HUDEP-2 (cell line): ENCODE measurements around the gene TOM1L2.

Source experiments
- DNase-seq, 76 experiments: peaks; one replicate each; lab custom pipeline; 2025; ENCODE audit not compliant: unreplicated experiment in 76 of 76; lab: John Stamatoyannopoulos, UW

Gene TOM1L2

DNA sequence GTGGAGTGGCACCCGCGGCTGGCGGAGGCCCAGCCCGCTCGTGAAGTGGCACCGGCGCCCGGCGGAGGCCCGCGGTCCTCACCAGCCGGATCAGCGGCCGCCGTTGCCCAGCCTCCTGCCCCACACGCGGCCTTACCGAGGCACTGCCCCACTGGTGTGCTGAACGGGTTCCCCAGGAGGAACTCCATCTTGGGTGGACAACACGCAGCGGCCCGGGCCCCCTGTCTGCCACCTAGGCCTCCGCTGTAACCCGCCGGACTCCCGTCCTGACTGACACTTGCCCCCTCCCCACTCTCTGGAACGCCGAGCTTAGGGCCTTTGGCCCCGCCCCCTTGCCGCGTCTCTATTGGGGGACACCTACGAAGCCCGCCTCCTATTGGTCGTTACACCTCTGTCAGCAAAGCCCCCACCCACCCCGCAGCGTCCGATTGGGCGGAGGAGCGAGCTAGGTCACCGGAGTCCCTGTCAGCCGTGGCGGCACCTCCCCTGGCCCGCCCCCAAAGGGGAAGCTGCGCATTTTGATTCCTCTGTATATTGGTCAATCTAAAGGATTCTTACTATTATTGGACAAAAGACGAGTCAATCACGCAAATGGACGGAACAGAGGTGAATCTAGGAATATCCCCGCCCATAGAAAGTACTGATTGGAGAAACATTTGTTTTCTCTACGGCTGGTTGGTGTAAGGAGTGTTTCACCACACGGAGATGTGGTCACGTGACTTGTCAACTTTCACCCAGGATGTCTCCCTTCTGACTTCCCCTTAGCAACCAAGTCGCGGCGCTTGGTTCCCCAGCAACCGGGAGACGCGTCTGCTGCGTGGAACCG lies at the start of gene TOM1L2, which contains the start of gene DRC3:
TSS of gene TOM1L2 (minus strand) at position 275 of the 826 bp plus-strand sequence. CDS start at position 188, 87 bp downstream.
TSS of gene DRC3 (plus strand) at position 737 of the 826 bp plus-strand sequence. CDS start 4,737 bp downstream, outside the sequence.
- DNase-seq = peak in 75 of 76 experiments; percentile 62 to 100 (median 99)

DNA sequence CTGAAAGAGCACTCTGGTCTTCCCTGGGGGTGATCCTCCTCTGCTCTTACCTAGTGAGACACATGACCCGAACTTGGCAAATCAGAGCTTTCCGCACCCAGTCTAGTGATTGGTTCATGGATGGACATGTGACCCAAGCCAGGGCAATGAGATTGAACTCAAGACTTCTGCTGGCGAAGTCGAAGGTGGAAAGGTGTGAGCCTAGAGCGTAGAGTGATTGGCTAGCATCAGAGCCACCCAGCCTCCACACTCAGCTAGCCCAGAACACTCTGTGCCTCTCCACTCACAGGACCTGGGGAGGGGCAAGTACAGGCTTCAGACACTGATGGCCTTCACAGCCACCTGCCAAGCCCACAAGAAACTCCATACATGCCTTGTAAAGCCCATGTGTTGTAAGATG lies 49.2 kb upstream of the TOM1L2 start:
- no peak for DNase-seq

- no peak for DNase-seq
Observed at GRCh38 chr17:18020971-18021370, 48.8 kb upstream of the TOM1L2 start.

- DNase-seq = no peak
Observed at GRCh38 chr17:18019838-18020154, 47.6 kb upstream of the TOM1L2 start.

GRCh38 chr17:18018411-18018921 lies 46.3 kb upstream of the TOM1L2 start:
- no peak for DNase-seq

GRCh38 chr17:18017958-18018357 lies 45.8 kb upstream of the TOM1L2 start:
- peak in 1 of 76 experiments; percentile 18 for DNase-seq

- no peak for DNase-seq
Observed at GRCh38 chr17:18016426-18016825, 44.2 kb upstream of the TOM1L2 start.

DNA sequence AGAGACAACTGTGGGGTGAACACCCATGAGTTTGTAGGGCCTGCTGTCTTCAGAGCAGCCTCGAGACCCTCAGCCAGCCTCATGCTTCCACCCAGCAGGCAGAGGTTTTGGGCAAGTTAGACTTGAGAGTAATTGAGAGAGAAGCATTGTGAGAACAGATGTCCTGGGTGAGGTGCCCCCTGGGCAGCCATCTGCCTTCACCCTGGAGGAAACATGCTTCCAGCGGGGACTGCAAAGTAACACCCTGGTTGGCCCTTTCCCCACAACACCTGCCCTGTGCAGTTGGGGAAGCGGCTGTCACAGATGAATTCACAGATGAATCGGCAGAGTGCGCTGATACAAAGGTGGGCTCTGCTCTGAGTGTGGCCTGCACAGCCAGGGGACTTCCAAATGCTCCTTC lies 43.4 kb upstream of the TOM1L2 start:
- DNase-seq = no peak

GRCh38 chr17:18014006-18014405 lies 41.8 kb upstream of the TOM1L2 start:
- no peak for DNase-seq

DNA sequence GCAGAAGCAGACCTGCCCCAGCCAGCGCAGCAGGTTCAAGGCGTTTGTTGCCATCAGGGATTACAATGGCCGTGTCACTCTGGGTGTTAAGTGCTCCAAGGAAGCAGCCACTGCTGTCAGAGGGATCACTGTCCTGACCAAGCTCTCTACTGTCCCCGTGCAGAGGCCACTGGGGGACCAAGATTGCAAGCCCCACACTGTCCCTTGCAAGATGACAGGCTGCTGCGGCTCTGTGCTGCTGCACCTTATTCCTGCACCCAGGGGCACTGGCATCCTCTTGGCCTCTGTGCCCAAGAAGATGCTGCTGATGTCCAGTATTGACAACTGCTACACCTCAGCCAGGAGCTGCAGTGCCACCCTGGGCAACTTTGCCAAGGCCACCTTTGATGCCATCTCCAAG lies 39.1 kb upstream of the TOM1L2 start:
- no peak for DNase-seq

DNA sequence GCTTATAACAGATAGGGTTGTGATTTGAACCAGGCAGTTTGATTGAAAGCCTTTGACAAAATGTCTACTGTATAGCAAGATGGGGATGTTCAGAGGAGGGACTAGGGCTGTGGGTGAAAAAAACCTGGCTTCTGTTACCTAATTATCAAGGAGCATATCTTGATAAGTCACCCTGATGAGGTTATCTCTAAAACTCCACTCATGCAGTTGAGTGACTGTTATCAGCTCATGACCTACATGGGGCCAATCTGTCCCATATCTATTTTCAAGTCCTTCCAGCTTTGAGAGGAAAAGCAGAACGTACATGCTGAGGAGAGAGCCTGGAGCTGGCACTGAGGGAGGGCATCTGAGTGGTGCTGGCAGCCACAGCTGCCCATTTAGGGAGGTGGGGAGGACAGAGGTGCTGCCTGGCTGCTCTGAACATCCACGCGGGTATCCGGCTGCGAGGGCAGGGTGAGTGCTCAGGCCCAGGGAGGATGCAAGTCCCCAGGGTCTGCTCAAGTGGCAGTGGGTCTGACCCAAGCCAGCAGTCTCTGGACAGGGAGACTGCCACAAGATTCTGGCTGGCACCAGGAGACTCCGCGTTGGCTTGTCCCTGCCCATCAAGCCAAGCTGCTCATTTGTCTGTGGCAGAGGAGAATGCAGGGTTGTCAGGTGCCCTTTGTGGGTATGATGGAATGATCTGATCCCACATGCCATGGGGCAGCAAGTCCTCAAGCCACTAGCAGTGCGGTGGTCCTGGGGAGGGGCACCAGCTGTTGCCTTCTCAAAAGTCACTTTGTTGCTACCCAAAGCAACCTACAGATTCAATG lies 37.6 kb upstream of the TOM1L2 start:
- DNase-seq = peak in 4 of 76 experiments; percentile 10 to 22 (median 16)

GRCh38 chr17:18008496-18009268 lies 36.5 kb upstream of the TOM1L2 start:
- DNase-seq = no peak

DNA sequence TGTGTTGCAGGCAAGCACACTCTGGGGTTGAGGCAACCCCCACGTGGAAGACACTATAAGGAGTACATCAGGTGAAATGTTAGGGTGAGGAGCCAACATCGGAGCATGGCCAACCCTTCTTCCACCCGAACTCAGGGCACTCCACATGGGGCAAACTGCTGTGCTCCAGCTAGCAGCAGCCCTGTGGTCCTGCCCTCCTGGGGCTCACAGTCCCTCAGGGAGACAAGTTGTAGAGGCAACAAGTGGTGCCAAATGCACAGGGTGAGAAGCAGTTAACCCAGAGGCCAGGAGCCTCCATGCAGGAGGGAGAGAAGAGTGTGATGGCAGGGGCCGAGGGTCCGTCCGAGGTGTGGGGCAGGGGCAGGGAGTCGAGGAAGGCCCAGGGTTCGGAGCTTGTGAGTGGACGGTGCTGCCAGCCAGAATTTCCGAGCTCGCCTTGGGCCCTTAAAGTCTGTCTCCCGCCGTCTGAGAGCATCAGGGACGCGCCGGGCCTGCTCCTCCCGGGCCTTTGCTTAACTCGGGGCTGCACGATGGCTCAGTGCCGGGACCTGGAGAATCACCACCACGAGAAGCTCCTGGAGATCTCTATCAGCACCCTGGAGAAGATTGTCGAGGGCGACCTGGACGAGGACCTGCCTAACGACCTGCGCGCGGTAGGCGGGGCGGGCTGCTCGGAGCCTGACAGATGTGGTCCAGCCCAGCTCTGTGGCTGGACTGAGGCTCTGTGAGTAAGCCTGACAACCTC lies 34.5 kb upstream of the TOM1L2 start:
- DNase-seq = no peak

GRCh38 chr17:18005496-18005895 lies 33.3 kb upstream of the TOM1L2 start:
- no peak for DNase-seq

GRCh38 chr17:18004884-18005305 lies 32.7 kb upstream of the TOM1L2 start:
- no peak for DNase-seq

GRCh38 chr17:18004345-18004744 lies 32.1 kb upstream of the TOM1L2 start:
- DNase-seq = no peak

DNA sequence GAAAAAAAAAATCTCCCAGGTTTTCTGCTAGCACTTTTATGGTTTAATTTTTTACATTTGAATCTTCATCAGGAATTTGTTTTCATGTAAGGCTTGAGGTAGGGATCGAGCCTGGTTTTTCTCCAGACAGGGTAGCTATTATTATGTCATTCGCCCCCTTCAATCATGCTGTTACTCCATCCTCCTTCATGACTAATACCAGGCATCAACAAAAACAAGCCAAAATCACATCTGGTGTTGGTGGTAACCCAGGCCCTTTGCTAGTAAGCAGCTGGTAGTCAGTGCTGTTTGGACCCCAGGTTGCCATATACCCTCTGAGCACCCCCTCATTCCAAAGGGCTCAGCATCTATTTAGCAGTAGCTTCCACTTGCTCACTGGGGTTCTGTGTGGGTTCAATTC lies 30.0 kb upstream of the TOM1L2 start:
- no peak for DNase-seq

GRCh38 chr17:18000030-18000408 lies 27.8 kb upstream of the TOM1L2 start:
- DNase-seq = no peak

GRCh38 chr17:17999364-18000029 lies 27.3 kb upstream of the TOM1L2 start:
- no peak for DNase-seq

- no peak for DNase-seq
Observed at GRCh38 chr17:17998934-17999333, 26.7 kb upstream of the TOM1L2 start.
